HCT116 (cell line): ENCODE data around the gene ZFP92. TPM values are rescaled to one million over a fixed set of nuclear protein-coding genes. Genes with fewer than 3 reads are reported as not detected.

ENCODE experiments used
- ATAC-seq: fragments of 200-7000 bp; cut with Tn5 transposase; 2 replicates; pipeline ENCODE4 v1.9.1; 2020; ENCODE audit warnings: mild to moderate bottlenecking, moderate library complexity
- BruUV-seq: library from RNA; stranded (reverse); fragments of 400-500 nt; replicated peaks from 2 replicates; lab custom pipeline; 2021; lab: Mats Ljungman, UMichigan
- CTCF ChIA-PET: fragments of 300-600 bp; sonication (Branson Sonifier 250); formaldehyde crosslinking; loops from one replicate; lab custom pipeline; 2021; ENCODE audit warnings: antibody characterized with exemption; lab: Charles Lee
- POLR2A ChIA-PET: fragments of 300-600, 350-600 bp; sonication (Branson Sonifier 250); formaldehyde crosslinking; loops from one replicate; lab custom pipeline; 2021; ENCODE audit warnings: antibody characterized with exemption; lab: Charles Lee
- RAD21 ChIA-PET, 2 experiments: fragments of 300-600 bp; sonication (Branson Sonifier 250); formaldehyde crosslinking; loops; one replicate each; lab custom pipeline; 2023; ENCODE audit warnings: low total read pairs in 2 of 2; ENCODE audit not compliant: uncharacterized antibody in 2 of 2, unreplicated experiment in 2 of 2, low non-redundant PET in 1 of 2; lab: Charles Lee
- DNase-seq: peaks from one replicate; pipeline ENCODE4 v3.0.0-alpha.2; 2010; ENCODE audit warnings: low read depth, low spot score
- H2AFZ ChIP-seq: fragments of 200-600 bp; shearing (Covaris generic), sonication (generic); 2 replicates; pipeline ENCODE4 v1.6.1; 2017; ENCODE audit warnings: low read depth, mixed run types, mixed read lengths, antibody characterized with exemption, low read length; ENCODE audit not compliant: poor library complexity, severe bottlenecking
- H3K27ac ChIP-seq: 2 replicates; pipeline ENCODE4 v1.5.1; 2012; ENCODE audit warnings: low read depth, low read length
- H3K27me3 ChIP-seq: fragments of 200-600 bp; sonication (generic); 2 replicates; pipeline ENCODE4 v1.6.1; 2016; ENCODE audit warnings: mixed run types, low read length, mixed read lengths; ENCODE audit not compliant: insufficient read depth
- H3K36me3 ChIP-seq, 2 experiments: fragments of 200-500 bp in 1 of 2; fragments of 200-600 bp in 1 of 2; sonication (Bioruptor generic) in 1 of 2; sonication (generic) in 1 of 2; 2 replicates each; pipeline versions ENCODE4 v1.5.1 to v1.6.1; 2014 to 2016; ENCODE audit warnings: low read length in 2 of 2, inconsistent platforms in 1 of 2, mixed read lengths in 1 of 2, mixed run types in 1 of 2; ENCODE audit not compliant: insufficient read depth in 2 of 2, control insufficient read depth in 1 of 2
- H3K4me1 ChIP-seq, 2 experiments: fragments of 200-600 bp in 1 of 2; sonication (generic) in 1 of 2; 2 replicates each; pipeline versions ENCODE4 v1.5.1 to v1.6.1; 2012 to 2017; ENCODE audit warnings: low read length in 2 of 2, inconsistent platforms in 1 of 2, mild to moderate bottlenecking in 1 of 2, mixed read lengths in 1 of 2, mixed run types in 1 of 2, moderate library complexity in 1 of 2; ENCODE audit not compliant: insufficient read depth in 2 of 2, control insufficient read depth in 1 of 2
- H3K4me2 ChIP-seq: fragments of 200-600 bp; sonication (generic); 2 replicates; pipeline ENCODE4 v1.6.1; 2017; ENCODE audit warnings: mixed run types, low read length, mixed read lengths
- H3K4me3 ChIP-seq, 2 experiments: fragments of 200-600 bp in 1 of 2; sonication (generic) in 1 of 2; replicated peaks in 1 of 2; 2 replicates each; pipeline ENCODE4 v1.5.1; 2011 to 2016; ENCODE audit warnings: low read length in 2 of 2, control low read depth in 1 of 2, low read depth in 1 of 2, mild to moderate bottlenecking in 1 of 2, mixed read lengths in 1 of 2, mixed run types in 1 of 2
- H3K79me2 ChIP-seq: fragments of 200-600 bp; sonication (generic); 2 replicates; pipeline ENCODE4 v1.6.1; 2017; ENCODE audit warnings: mild to moderate bottlenecking, mixed run types, low read length, moderate library complexity, mixed read lengths; ENCODE audit not compliant: insufficient read depth
- H3K9ac ChIP-seq: fragments of 200-600 bp; sonication (generic); 2 replicates; pipeline ENCODE4 v1.6.1; 2016; ENCODE audit warnings: low read length, mixed read lengths
- H3K9me2 ChIP-seq: fragments of 200-600 bp; sonication (generic), shearing (Covaris generic); 2 replicates; pipeline ENCODE4 v1.6.1; 2017; ENCODE audit warnings: mixed run types, mild to moderate bottlenecking, moderate library complexity; ENCODE audit not compliant: insufficient read depth
- H3K9me3 ChIP-seq, 2 experiments: fragments of 200-500 bp in 1 of 2; fragments of 200-600 bp in 1 of 2; sonication (Bioruptor generic) in 1 of 2; sonication (generic) in 1 of 2; 2 replicates each; pipeline ENCODE4 v1.6.1; 2014 to 2017; ENCODE audit warnings: low read length in 2 of 2, mixed read lengths in 2 of 2, inconsistent platforms in 1 of 2, low read depth in 1 of 2, mild to moderate bottlenecking in 1 of 2, mixed run types in 1 of 2, moderate library complexity in 1 of 2; ENCODE audit not compliant: control insufficient read depth in 1 of 2, insufficient read depth in 1 of 2
- H4K20me1 ChIP-seq: fragments of 200-600 bp; sonication (generic), shearing (Covaris generic); 2 replicates; pipeline ENCODE4 v1.6.1; 2017; ENCODE audit warnings: mixed run types, mild to moderate bottlenecking, moderate library complexity; ENCODE audit not compliant: insufficient read depth
- EZH2 ChIP-seq: fragments of 200-600 bp; sonication (generic); IDR thresholded peaks from 2 replicates; pipeline ENCODE4 v1.6.1; 2017; ENCODE audit warnings: antibody characterized with exemption, mixed run types
- MAX ChIP-seq: IDR thresholded peaks from 2 replicates; pipeline ENCODE4 v1.6.1; 2012
- RAD21 ChIP-seq: IDR thresholded peaks from 2 replicates; pipeline ENCODE4 v1.6.1; 2012; ENCODE audit warnings: low read depth, mild to moderate bottlenecking
- SP1 ChIP-seq: IDR thresholded peaks from 2 replicates; pipeline ENCODE4 v1.6.1; 2012; ENCODE audit warnings: low read depth
- TCF7L2 ChIP-seq: IDR thresholded peaks from 2 replicates; pipeline ENCODE4 v1.7.0; 2011; ENCODE audit warnings: borderline replicate concordance, inconsistent platforms; ENCODE audit not compliant: insufficient read depth, insufficient read length; ENCODE audit errors: extremely low read depth
- ZBTB33 ChIP-seq: IDR thresholded peaks from 2 replicates; pipeline ENCODE4 v1.6.1; 2011; ENCODE audit warnings: mild to moderate bottlenecking, low read length, moderate library complexity; ENCODE audit not compliant: insufficient replicate concordance; ENCODE audit errors: extremely low read depth
- ZFX ChIP-seq: fragments of 450-650 bp; IDR thresholded peaks from 2 replicates; pipeline ENCODE4 v1.6.1; 2017
- ZNF274 ChIP-seq: fragments of 200-500 bp; sonication (Bioruptor generic); IDR thresholded peaks from 2 replicates; pipeline ENCODE4 v1.6.1; 2014; ENCODE audit warnings: mild to moderate bottlenecking, low read depth, low read length, inconsistent platforms
- intact Hi-C: fragments of 100-400 bp; cut with micrococcal nuclease; formaldehyde crosslinking; loops from 2 replicates; pipeline ENCODE4 v1.10.0; 2022
- total RNA-seq: library from RNA; stranded (reverse); gene quantifications from one replicate; pipeline ENCODE4 v1.2.1, GENCODE V29; 2021; ENCODE audit not compliant: unreplicated experiment
- TF ChIP-seq, protein P1 (sequence below): IDR thresholded peaks from 2 replicates; pipeline ENCODE4 v1.6.1; 2012

Gene ZFP92
- total RNA-seq, 1 experiment from 2014 or later = not detected

DNA sequence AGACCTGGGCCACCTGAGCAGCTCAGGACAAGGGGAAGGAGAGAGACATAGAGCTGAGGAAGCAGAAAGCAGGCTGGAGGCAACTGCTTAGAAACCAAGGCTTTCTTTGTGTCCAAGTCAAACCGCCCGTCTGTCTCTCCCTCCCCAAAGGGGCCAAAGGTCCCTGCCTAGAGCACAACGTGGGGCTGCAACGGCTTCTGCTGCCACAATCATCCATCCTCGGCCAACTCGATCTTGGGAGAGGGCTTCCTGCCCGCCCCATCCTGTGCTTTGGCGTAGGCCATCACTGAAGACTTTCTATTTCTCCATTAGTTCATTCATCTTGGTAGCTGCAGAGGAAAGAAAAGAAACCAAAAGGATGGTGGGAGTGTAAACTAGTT, 36.3 kb downstream of the ZFP92 start:
- Histone ChIP-seq H3K27ac (no peak overlapping the region), H3K27me3 (no peaks in the 10 kb centered on the region), H3K4me1 (peaks cover 0 to 7% of the 10 kb centered on the region in 2 experiments; a peak in 1 of 4 replicates), H3K9ac (no peak overlapping the region), H3K9me3 (no peaks in the 10 kb centered on the region), H3K4me3 (no peak overlapping the region), H4K20me1 (no peaks in the 10 kb centered on the region), H3K36me3 (no peaks in the 10 kb centered on the region), H3K79me2 (no peaks in the 10 kb centered on the region), H2AFZ (no peak overlapping the region), H3K9me2 (no peaks in the 10 kb centered on the region), H3K4me2 (no peak overlapping the region)
- ChIA-PET POLR2A (no interaction called here), CTCF (no interaction called here), RAD21 (no interaction called here)
- DNase-seq (no peak), ATAC-seq (no peak)
- intact Hi-C loops = no loop called here
- TF ChIP-seq MAX (no peak), ZBTB33 (no peak), EZH2 (no peak), TCF7L2 (no peak), ZFX (no peak), ZNF274 (no peak), SP1 (no peak), RAD21 (no peak)
- TF ChIP-seq, protein P1, sequence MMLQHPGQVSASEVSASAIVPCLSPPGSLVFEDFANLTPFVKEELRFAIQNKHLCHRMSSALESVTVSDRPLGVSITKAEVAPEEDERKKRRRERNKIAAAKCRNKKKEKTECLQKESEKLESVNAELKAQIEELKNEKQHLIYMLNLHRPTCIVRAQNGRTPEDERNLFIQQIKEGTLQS = no peak
- no TSS peak for BruUV-seq
